Measurements from ENCODE around the gene PPP1R13B.

DNA sequence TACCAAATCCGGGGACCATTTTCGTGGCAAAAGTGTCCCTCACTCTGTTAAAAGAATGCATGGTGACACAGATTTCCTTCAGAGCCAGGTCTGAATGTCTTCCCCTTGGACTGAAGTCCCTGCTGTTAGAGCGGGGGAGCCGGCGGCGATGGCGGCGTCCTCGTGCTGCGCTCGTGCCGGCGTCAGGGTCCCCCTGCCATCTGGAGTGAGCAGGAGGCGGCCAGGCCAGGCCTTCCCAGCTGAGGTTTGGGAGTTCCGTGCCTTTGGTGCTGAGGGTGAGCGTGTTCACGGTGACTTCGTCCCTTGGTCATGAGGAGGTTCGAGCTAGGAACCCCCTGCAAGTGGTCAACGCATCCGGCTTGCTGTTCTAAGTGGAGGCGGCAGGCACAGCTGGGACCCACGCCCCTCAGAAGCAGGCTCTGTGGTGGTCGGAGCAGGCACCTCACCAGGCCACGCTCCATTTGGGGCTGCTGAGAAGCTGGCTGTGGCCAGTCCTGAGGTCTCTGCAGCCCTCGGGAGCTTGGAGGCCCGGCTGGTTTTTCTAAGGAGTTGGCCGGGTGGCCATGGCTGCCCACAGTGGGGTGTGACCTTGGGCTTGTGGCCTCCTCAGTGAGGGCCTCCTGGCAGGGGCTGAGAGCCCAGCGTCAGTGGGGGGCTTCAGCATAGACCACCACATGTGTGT lies 122.2 kb downstream of the PPP1R13B start:
- TF ChIP-seq, protein P1, sequence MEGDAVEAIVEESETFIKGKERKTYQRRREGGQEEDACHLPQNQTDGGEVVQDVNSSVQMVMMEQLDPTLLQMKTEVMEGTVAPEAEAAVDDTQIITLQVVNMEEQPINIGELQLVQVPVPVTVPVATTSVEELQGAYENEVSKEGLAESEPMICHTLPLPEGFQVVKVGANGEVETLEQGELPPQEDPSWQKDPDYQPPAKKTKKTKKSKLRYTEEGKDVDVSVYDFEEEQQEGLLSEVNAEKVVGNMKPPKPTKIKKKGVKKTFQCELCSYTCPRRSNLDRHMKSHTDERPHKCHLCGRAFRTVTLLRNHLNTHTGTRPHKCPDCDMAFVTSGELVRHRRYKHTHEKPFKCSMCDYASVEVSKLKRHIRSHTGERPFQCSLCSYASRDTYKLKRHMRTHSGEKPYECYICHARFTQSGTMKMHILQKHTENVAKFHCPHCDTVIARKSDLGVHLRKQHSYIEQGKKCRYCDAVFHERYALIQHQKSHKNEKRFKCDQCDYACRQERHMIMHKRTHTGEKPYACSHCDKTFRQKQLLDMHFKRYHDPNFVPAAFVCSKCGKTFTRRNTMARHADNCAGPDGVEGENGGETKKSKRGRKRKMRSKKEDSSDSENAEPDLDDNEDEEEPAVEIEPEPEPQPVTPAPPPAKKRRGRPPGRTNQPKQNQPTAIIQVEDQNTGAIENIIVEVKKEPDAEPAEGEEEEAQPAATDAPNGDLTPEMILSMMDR (IDR thresholded peaks at IDR 0.05) = no peak
- TF ChIP-seq POLR2A (IDR thresholded peaks at IDR 0.05) = no peak

Data from heart left ventricle (tissue), 13 donors.